NOMO-1 treated with dmso at 0.1 percent for 144 hours (cell line): ENCODE measurements around the gene TGFB1.
"Not testable (repeated sequence)": the region's sequence is repeated elsewhere in the genome, so short reads cannot be mapped to it uniquely, and the experiment has no call there.

Experiments used
- DNase-seq: peaks from one replicate; lab custom pipeline; 2025; ENCODE audit not compliant: unreplicated experiment; lab: John Stamatoyannopoulos, UW

Gene TGFB1

DNA sequence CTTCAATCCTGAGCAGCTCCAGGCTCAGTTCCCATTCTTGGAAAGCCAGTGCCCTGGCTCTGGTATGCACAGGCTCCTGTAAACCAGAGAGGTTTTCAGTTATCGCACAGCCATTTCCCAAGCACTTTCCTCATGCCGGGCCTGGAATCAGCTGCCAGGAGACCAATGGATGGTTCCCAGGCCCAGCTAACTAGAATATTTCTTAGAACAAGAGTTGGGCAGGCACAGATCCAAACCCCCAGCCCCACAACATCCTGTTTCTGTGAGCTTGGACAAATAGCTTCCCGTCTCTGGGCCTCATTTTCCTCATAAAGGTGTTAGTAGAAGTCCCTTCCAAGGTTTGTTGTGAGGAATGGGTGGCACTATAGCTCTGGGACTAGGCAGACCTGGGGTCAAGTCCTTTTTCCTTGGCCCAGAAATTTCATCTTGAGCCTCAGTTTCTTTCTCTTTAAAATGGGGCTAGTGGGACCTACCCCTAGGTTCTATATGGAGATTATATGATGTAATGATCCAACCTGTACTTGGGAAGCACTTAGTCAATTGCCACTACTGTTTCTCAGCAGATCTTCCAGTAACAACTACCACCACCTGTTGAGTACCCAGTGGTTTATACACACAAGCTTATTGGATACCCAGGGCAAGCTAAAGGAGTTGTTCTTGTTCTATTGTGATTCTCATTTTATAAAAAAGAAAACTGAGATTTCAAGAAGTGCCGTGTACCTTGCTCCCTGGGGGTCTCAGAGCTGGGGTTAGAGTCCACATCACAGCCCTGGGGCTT lies 48.8 kb downstream of the TGFB1 start:
- no peak for DNase-seq

DNA sequence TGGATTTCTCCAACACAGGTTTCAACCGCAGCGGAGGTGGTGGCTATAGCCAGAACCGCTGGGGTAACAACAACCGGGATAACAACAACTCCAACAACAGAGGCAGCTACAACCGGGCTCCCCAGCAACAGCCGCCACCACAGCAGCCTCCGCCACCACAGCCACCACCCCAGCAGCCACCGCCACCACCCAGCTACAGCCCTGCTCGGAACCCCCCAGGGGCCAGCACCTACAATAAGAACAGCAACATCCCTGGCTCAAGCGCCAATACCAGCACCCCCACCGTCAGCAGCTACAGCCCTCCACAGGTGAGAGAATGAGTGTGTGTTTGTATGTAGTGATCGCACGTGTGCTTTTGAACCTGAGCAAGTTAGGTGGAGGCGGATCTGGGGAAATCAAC lies 49.8 kb downstream of the TGFB1 start:
- no peak for DNase-seq

DNA sequence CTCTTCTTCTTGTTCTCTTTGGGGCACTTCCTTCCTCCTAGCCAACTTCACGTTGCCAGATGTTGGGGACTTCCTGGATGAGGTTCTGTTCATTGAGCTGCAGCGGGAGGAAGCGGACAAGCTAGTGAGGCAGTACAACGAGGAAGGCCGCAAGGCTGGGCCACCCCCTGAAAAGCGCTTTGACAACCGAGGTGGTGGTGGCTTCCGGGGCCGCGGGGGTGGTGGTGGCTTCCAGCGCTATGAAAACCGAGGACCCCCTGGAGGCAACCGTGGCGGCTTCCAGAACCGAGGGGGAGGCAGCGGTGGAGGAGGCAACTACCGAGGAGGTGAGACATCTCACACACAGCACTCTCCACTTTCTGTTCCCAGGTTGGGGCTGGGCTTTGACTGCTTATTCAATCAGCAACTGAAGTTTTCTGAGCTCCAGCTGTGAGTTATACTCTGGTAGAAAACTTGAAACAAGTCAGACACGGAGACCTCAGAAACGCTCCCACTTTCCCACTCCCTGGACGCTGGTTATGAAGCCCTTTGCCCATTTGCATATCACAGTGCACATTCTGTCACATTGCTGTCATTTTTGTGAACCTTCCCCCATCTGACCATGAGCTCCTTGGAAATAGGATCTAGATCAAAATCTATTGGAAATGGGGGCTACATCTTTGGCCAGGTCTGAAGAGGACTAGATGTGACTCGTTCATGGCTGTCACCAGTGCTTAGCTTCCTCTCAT lies 50.9 kb downstream of the TGFB1 start:
- DNase-seq = no peak

- DNase-seq = no peak
Measured at GRCh38 chr19:41300555-41300954, 53.2 kb downstream of the TGFB1 start.

GRCh38 chr19:41299755-41300089 lies 54.0 kb downstream of the TGFB1 start:
- no peak for DNase-seq

DNA sequence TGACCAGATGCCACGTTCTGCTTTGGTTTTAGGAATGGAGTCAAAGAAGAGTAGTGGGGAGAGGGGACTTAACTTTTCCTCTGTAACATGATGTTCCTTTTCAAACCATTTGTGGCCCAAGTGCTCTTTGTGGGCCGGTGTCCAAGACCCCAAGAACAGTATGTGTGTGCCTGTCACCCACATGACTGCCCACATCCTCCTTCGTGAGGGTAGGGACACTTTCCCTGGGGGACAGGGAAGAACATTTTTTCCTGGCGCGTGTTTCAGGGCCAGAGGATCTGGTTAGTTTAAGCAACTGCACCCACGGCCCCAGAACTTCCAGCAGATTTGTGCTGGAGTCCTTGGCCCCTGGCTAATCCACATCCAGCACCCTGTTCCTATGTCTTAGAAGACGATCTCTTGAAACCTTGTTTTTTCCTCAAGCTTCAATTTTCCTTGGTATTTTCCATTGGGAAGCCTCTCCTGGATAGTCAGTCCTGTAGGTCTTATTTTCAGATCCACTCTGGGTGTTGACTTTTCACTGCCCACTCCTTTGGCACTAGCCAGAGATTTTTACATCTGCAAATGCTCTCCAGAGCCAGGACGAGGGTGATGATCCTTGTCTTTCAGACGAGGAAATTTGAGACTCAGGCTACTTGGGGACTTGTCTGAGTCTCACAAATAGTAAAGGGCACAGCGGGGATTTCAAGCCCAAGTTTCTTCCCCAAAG lies 54.5 kb downstream of the TGFB1 start:
- no peak for DNase-seq

GRCh38 chr19:41298348-41298964 lies 55.3 kb downstream of the TGFB1 start:
- no peak for DNase-seq

DNA sequence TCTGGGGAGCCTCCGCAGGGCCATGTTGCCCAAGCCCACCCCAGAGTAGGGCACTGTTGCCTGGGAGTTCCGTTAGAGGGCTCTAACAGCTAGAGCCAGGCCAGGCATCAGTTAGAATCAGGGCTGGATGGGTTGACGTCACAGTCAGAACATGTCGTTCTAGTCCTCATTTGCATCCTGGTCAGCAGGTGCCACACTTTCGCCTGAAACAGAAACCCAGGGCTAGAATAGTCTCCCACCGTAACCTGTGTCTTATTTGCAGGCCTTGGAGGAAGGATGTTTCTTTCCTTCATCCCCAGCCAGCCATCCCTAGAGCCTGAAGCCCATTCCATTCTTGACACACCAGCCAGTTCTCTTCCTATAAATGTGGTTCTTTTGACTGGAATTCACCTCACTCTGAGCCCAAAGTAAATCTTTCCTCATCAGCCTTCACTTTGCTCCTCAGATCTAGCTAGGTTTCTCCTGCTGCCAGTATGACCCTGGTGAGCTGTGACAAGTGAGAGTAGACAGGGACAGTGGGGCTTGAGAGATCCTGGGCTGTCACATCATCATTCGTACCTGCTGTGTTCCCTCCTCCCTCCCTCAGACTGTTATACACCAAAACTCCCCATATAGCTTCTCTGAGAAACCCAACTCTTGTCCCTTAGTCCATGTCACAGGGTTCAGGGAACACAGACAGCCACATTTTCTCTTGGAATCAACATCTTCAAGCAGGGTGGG lies 55.9 kb downstream of the TGFB1 start:
- DNase-seq = no peak

DNA sequence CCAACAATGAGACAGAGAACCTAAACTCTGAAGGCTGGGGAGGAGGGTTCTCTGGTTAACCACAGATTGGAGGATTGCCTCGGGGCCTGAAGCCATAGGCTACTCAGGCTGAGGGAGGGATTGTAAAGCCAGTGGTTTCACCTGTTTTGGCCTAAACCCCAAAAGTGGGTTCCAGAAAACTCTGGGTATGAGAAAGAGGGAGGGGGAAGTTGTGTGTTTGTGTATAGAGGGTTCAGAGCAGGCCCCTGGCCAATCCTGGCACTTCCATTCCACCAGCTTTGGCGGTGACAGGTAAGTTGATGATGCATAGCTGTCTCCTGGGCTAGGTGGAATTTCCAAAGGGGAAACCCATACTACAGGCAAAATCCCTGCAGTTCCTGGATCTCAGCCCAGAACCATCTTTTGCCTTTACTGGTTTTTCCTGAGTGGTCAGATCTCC lies 57.3 kb downstream of the TGFB1 start:
- DNase-seq = no peak

- no peak for DNase-seq
Measured at GRCh38 chr19:41295499-41295898, 58.2 kb downstream of the TGFB1 start.

DNA sequence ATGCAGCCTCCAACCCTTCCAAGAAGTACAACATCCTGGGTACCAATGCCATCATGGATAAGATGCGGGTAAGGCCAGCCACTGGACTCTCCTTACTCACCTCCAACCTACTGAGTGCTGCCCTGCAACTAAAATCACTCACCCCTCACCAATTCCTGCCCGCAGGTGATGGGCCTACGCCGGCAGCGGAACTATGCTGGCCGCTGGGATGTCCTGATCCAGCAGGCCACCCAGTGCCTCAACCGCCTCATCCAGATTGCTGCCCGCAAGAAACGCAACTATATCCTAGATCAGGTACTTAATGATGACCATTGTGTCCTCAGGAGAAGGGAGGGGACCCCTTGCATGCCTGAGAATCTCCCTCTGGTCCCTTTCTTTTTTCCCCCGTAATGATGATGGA lies 59.3 kb downstream of the TGFB1 start:
- no peak for DNase-seq

DNA sequence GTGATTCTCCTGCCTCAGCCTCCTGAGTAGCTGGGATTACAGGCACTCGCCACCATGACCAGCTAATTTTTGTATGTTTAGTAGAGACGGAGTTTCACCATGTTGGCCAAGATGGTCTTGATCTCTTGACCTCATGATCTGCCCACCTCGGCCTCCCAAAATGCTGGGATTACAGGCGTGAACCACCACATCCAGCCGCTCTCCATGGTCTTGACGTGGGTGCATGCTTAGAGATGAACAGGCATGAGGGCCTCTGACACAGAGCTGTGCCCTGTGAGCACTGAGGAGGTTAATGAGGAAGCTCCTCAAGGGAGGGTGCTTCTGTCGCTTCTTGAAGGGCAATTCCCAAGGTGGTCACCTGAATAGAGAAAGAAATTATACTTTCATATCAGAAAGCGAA lies 63.9 kb downstream of the TGFB1 start:
- DNase-seq = not testable (repeated sequence)

DNA sequence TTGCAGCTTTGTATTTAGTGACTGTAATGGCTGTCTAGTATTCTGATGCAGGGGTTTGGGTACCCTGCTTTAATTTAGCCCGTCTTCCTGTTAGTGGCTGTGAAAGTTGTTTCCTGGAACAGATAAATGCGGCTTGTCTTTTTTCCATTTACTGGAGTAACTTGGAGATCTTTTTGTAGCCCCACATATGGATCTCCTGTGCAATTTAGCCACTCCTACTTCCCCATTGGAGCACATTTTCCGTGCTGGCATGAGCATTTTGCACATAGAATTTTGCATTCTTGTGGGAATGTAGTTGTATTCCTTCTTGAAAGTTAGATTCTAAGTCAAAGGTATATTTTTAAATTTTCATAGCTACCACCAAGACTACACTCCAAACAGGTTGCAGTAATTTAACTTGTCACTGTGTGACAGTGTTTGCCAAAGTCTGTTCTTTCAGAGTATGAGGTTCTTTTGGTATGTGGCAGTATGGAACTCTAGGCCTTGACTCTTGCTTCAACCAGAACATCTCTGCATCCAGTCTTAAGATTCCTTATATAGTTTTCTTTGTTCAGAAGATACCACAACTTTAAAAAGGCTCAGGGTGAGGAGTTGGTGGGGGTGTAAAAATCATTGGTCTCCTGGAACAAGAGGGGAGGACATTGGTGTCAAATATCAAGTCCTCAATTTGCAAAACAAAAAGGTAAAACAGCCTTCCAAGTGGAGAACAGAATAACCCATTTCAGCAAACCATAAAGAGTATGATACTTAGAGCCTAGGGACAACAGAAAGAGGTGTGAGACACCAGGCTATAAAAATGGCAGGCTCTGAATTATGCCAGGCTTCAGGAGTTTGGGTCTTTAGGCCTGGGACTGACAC lies 64.8 kb downstream of the TGFB1 start:
- no peak for DNase-seq
